RWPE1 (cell line): Measurements from ENCODE around the gene TULP1.

Experiments used
- CTCF ChIA-PET: fragments of 350-600 bp; sonication (Branson Sonifier 250); formaldehyde crosslinking; extraction: SDS; loops from one replicate; lab custom pipeline; 2021; lab: Yijun Ruan, JAX
- POLR2A ChIA-PET: fragments of 400-600 bp; formaldehyde crosslinking; extraction: SDS; loops from one replicate; lab custom pipeline; 2020; ENCODE audit warnings: antibody characterized with exemption; ENCODE audit not compliant: low non-redundant PET; lab: Yijun Ruan, JAX
- DNase-seq: peaks from one replicate; pipeline ENCODE4 v3.0.0; 2012; ENCODE audit warnings: low spot score
- H3K27ac ChIP-seq: fragments of 450-650 bp; 2 replicates; pipeline ENCODE4 v1.5.1; 2017
- CTCF ChIP-seq: fragments of 450-650 bp; conservative IDR thresholded peaks from 2 replicates; pipeline ENCODE4 v1.5.1; 2017; ENCODE audit warnings: low read depth, mild to moderate bottlenecking

The TULP1 gene

GRCh38 chr6:35477551-35478179 is 35.0 kb downstream of the TULP1 start:
- no peak for DNase-seq
- H3K27ac ChIP-seq = peak overlapping the region; percentile 94
- no peak for TF ChIP-seq CTCF
- ChIA-PET CTCF (interaction anchor here (0.6 to 0.7 kb wide), 2 partner anchors 19 to 179 kb away, joined by 3 to 4 read pairs; partner anchors contain the start of gene TEAD3), POLR2A (interaction anchor here (0.9 kb wide), 1 partner anchor 19 kb away, joined by 5 read pairs; the partner anchor contains the start of gene TEAD3)

DNA sequence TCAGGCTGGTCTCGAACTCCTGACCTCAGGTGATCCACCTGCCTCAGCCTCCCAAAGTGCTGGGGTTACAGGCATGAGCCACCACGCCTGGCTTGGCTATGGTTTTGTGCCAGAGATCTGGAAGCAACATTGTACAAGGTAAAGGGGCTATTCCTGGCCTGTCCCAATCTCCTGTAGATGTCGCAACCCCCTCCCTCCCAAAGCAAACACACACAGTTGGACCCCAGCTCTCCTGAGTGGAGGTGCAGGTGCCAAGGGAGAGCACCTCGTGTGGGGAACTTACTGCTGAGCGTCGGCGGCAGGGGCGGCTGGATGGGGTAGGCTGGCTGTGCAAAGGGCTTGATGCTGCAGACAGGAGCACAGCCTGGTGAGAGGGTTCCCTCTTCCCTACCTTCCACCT is 35.7 kb downstream of the TULP1 start:
- CTCF ChIA-PET = interaction anchor here (0.7 kb wide), 1 partner anchor 20 kb away, joined by 4 read pairs; the partner anchor contains the start of gene TEAD3
- POLR2A ChIA-PET = interaction anchor here (0.9 kb wide), 1 partner anchor 20 kb away, joined by 5 read pairs; the partner anchor contains the start of gene TEAD3
- peak overlapping the region; percentile 94 for H3K27ac ChIP-seq
- no peak for TF ChIP-seq CTCF
- no peak for DNase-seq

- H3K27ac ChIP-seq = peak overlapping the region; percentile 94
- no peak for TF ChIP-seq CTCF
- POLR2A ChIA-PET = no interaction called here
- no peak for DNase-seq
- CTCF ChIA-PET = interaction anchor here (0.6 kb wide), 2 partner anchors 261 to 1307 kb away, joined by 3 to 7 read pairs; partner anchors contain the start of gene ARMC12
Measured at GRCh38 chr6:35476004-35476403, 36.7 kb downstream of the TULP1 start.

- TF ChIP-seq CTCF = no peak
Measured at GRCh38 chr6:35475573-35475972, 37.1 kb downstream of the TULP1 start.

GRCh38 chr6:35474942-35475570 is 37.6 kb downstream of the TULP1 start:
- POLR2A ChIA-PET = interaction anchor here (0.9 kb wide), 1 partner anchor 10 kb away, joined by 3 read pairs; no protein-coding TSS in a partner anchor

More at GRCh38 chr6:35475573-35475972, 37.1 kb downstream of the TULP1 start:
- peak overlapping the region; percentile 94 for H3K27ac ChIP-seq
- CTCF ChIA-PET = interaction anchor here (0.6 kb wide), 2 partner anchors 261 to 1307 kb away, joined by 3 to 7 read pairs; partner anchors contain the start of gene ARMC12
- POLR2A ChIA-PET = interaction anchor here (0.9 kb wide), 1 partner anchor 11 kb away, joined by 3 read pairs; no protein-coding TSS in a partner anchor
- DNase-seq = no peak

More at GRCh38 chr6:35474942-35475570, 37.6 kb downstream of the TULP1 start:
- peak overlapping the region; percentile 94 for H3K27ac ChIP-seq
- no peak for DNase-seq
- TF ChIP-seq CTCF = no peak
- CTCF ChIA-PET = interaction anchor here (0.6 kb wide), 2 partner anchors 262 to 1306 kb away, joined by 3 to 7 read pairs; partner anchors contain the start of gene ARMC12
